ENCODE measurements around the gene RPS6KA2.

Gene RPS6KA2

DNA sequence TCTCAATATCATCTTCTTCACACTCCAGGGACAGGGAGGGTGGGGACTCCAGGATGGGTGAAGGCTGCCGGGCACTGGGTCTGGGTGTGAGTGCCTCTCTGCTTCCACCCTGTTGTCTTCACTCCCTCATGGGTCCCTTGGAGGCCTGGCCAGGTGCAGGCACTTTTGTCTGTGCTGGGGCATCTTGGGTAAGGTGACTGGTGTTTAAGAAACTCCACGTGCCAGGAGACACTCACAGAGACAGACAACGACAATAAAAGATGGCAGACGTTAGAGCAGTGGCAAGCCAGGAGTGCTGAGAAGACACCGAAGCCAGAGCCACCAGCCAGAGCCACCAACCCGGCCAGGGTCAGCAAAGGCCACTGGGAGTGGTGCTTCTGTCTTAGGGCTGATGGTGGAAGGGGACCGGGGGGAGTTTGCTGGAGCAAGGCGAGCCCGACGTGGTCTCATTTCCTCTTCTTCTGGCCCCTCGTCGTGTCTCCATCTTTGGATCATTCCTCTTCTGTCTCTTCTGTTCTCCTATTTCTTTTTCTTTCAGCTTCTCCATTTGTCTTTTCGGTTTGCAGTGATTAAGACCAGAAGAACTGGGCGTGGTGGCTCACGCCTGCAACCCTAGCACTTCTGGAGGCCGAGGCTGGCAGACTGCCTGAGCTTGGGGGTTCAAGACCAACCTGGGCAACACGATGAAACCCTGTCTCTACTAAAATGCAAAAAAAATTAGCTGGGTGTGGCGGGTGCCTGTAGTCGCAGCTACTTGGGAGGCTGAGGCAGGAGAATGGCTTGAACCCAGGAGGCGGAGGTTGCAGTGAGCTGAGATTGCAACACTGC, 131.3 kb downstream of the RPS6KA2 start:
- DNase-seq (ENCODE audit: low read depth, low spot score), result no peak
- H3K27ac ChIP-seq, result no peak overlapping the region

DNA sequence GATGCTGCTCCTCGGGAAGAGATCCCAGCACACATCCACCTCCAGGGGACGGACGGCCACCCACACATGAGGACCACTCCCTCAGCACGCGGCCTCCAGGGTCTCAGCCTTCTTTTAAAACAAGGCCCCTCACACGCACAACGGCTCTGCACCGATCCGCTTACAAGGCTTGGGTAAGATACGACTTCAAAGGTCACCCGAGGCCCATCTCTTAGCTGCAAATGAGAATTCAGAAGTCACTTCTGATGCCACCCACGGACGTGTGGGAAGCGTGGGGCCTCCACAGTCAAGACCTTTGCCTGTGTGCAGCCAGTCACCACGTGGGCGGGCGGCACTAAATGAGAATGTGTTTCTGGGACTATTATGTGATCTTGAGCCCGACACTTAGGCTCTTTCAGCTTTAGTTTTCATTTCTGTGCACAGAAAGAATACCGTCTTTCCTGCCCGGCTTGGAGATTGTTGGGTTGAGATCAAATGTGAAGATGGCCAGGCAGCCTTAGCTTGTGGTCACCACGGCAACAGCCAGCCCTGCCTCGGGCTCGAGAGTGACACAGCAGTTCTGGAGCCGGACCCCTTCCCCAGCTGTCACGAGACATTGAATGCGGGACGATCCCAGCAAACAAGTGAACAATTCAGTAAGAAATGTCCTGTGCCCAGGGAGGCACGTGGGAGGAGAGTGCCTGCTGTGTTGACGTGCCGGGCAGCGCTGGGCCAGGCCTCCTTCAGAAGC, 132.1 kb downstream of the RPS6KA2 start:
- DNase-seq (ENCODE audit: low read depth, low spot score), result no peak
- no peak overlapping the region for H3K27ac ChIP-seq

DNA sequence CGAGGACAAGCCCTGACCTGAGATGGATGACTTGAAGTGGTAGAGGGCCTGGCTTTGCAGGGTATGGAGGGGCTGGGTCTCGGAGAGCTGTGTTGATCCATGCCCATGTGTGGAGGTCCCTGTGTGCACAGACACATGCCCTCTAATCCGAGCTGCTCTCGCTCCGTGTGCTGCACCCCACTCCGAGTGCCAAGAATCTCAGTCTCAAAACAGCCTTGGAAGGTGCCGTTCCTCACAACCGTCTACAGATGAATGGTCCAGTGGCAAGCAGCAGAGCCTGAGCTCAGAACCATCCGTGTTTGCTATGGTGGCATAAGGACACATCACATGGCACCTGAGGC, 133.0 kb downstream of the RPS6KA2 start:
- DNase-seq (ENCODE audit: low read depth, low spot score), result no peak

GRCh38 chr6:166493427-166494100, 133.5 kb downstream of the RPS6KA2 start:
- no peak for DNase-seq (ENCODE audit: low read depth, low spot score)
- H3K27ac ChIP-seq, result no peak overlapping the region

More for the DNA sequence above, 133.0 kb downstream of the RPS6KA2 start:
- no peak overlapping the region for H3K27ac ChIP-seq

GRCh38 chr6:166492092-166492741, 134.8 kb downstream of the RPS6KA2 start:
- DNase-seq (ENCODE audit: low read depth, low spot score), result no peak
- no peak overlapping the region for H3K27ac ChIP-seq

GRCh38 chr6:166490671-166491500, 136.2 kb downstream of the RPS6KA2 start:
- DNase-seq (ENCODE audit: low read depth, low spot score), result no peak
- H3K27ac ChIP-seq, result no peak overlapping the region

DNA sequence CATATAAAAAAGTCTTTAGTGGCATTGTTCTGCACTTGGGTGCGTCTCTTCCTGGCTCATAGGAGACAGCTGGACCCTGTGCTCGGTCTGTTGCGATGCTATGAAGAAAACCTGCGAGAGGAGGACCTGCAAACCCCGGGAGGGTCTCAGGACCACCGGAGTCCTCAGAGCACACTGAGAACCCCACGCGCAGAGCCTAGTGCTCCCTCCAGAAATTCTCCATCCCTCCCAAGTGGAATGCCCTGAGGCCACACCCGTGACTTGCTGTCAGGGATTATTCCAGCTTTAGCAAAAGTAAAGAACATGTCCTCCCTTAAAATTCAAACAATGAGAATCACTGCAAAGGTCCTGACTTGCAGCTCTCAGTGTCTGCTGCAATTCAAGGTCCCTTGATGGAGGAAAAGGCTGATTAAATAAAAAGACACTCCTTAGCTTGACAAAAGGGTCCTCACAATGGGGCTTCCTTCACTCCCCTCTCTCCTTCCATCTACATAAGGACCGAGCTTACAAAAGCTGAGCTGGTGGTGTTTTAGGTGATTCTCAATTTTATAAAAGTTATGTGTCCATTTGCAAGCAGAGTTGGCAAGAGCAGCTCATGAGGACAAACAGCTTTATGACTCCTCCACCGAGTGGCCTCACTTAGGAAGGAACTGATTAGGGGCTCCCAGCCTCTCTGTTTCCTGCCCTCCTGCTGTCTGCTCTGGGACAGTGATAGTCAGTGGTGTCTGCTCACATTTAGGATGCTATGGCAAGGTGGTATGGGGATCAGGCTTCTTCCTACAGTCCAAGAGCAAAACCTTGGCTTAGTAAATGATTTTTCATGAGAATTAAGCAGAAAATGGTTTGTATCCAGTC, 137.5 kb downstream of the RPS6KA2 start:
- H3K27ac ChIP-seq, result no peak overlapping the region
- no peak for DNase-seq (ENCODE audit: low read depth, low spot score)

GRCh38 chr6:166488701-166489100, 138.3 kb downstream of the RPS6KA2 start:
- H3K27ac ChIP-seq, result no peak overlapping the region
- no peak for DNase-seq (ENCODE audit: low read depth, low spot score)

DNA sequence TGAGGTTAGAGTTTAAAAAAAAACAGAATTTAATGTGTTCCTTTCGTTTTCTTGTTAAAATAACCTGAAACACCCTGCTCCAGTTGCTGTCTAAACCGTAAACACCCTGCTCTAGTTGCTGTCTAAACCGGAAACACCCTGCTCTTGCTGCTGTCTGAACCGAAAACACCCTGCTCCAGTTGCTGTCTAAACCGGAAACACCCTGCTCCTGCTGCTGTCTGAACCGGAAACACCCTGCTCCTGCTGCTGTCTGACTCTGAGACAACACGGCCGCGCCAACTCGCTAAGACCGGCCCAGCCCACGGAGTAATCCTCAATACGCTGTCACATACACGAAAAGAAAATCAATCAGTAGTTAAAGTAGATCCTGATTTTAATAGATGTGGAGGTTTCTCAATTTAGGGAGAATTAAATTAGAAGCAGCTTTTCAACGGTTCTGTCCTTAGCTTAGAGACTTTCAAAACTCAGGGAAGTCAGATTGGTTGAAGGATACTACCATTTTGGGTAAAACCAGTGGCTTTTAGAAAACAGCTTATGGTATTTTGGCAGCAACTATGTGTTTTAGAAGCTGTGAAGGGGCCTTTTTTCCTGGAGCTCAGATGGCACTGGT, 138.9 kb downstream of the RPS6KA2 start:
- no peak overlapping the region for H3K27ac ChIP-seq
- no peak for DNase-seq (ENCODE audit: low read depth, low spot score)

DNA sequence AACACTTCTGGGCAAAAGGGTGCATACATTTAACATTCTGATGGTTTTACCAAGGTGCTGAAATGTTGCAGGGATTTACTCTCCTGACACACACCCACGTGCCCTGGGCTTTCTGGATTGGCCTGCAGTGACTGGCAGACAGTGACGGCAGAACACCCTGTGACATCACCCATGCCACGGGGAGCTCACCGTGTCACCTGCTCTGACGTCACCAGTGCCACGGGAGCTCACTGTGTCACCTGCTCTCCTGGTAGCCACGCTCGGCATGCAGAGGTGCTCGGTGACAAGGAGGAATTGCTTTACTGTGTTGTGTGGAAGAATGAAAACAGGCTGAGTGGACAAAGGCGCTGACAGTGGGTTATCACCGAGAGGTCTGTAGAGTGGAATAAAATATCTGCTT, 139.9 kb downstream of the RPS6KA2 start:
- H3K27ac ChIP-seq, result no peak overlapping the region

DNA sequence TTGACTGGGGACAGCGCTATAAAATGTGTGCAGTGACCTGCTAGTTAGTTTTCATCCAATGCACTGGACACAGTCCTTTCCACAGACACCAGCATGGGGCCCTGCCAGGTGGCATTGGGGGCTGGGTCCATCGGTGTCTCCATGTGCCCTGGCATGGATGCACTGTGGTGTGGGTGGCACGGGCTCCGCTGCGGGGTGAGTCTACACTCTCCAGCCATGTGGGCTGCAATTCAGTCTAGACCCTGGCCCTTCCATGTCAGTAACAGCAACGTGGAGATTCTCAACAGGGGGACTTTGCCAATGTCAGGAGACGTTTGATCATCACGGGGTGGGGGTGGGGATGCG, 140.5 kb downstream of the RPS6KA2 start:
- H3K27ac ChIP-seq, result no peak overlapping the region
- DNase-seq (ENCODE audit: low read depth, low spot score), result no peak

More for the DNA sequence above, 139.9 kb downstream of the RPS6KA2 start:
- no peak for DNase-seq (ENCODE audit: low read depth, low spot score)

DNA sequence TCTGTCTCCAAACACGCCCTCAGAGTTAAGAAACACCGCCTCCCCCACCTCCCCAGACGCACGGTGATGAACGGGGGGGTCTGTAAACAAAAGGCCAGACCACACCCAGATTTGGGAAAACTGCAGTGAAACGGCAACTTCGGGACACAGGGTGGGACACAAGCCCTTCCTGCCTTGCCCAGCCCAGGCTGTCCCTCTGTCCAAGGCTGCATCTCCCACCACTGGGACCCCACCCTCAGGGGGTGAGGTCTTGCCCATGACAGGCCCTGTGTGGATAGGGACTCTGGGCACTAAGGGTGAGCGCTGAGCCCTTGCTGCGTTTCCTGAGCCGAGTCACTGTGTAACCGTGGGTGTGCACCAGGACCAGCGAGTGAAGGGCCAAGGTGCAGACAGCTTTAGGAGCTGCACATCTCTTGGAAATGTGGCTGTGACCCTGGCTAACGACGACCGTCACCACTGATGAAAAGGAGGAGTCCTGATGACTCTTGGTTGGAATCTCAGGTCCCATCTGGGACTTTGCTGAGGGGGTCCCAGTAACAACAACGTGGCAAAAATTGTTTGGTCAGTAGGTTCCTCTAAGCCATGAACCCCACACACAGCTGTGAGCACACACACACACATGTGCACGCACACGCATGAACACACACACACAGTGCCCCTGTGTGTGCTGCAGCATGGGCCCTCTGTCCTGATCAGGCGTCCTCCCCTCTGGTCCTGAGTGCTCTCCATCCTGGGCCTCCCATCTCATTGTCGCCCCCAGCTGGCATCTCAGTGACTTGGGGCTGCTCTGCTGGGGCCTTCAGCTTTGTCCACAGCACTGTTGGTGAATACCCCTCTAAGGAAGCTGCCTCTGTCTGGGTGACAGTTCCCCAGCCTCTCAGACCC, 141.2 kb downstream of the RPS6KA2 start:
- no peak for DNase-seq (ENCODE audit: low read depth, low spot score)
- H3K27ac ChIP-seq, result no peak overlapping the region

- no peak for DNase-seq (ENCODE audit: low read depth, low spot score)
These were observed 142.2 kb downstream of the RPS6KA2 start for GRCh38 chr6:166484863-166485262.

DNA sequence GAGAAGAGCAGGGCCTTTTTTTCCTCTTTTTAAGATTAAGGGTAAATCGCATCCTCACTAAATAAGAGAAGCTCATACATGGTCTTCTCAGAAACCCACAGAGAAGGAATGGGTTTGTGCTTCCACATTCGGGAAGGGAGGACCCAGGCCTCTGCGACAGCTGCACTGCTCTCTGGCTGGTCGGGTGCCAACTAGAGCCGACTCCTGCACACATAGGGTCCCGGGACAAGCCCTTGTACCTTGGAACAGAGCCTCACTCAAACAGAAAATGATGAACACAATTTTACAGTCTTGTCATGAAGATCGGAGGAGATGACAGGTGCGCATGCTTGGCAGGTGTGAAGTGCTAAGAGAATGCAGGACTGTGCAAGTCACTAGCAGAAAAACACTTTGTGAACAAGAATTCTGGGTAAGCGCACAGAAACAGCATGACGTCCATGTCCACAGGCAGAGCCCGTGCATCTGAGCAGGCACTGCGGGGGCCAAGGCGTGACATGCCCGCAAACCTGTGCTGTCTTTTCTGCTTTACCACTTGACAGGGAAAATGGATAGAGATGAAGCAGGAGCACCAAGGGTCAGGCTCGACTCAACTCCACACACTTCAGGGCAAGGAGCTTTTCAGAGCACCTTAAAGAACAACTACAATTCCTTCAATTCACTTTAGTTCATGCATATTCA, 143.3 kb downstream of the RPS6KA2 start:
- no peak overlapping the region for H3K27ac ChIP-seq
- no peak for DNase-seq (ENCODE audit: low read depth, low spot score)

More at GRCh38 chr6:166484863-166485262, 142.2 kb downstream of the RPS6KA2 start:
- H3K27ac ChIP-seq, result no peak overlapping the region

DNA sequence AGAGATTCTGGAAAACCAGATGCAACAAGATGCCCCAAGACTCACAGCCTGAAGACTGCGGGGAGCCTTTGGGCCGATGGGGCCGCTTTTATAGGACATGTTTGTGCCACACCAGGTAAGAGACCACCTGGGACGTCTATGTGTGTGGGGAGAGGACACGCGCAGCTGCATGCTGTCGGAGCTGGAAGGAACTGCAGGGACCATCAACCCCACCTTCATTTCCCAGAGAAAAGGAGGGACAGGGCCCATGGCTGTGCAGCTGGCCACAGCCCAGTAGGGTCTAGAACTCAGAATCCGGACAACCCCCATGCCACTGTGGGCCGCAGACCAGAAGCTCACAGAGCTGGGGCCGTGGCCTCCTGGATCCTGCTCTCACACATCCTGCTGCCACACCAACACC, 144.0 kb downstream of the RPS6KA2 start:
- no peak for DNase-seq (ENCODE audit: low read depth, low spot score)
- no peak overlapping the region for H3K27ac ChIP-seq

- DNase-seq (ENCODE audit: low read depth, low spot score), result no peak
- H3K27ac ChIP-seq, result no peak overlapping the region
These were observed 148.1 kb downstream of the RPS6KA2 start for GRCh38 chr6:166478782-166479592.

All from epithelial cell of prostate (primary cell).